GM12891 (cell line): ENCODE results near the gene CYP26B1. TPM values are rescaled to one million over a fixed set of nuclear protein-coding genes. Genes with fewer than 3 reads are reported as not detected.

Experiments
- DNase-seq: peaks from one replicate; pipeline ENCODE4 v3.0.0; 2011; ENCODE audit warnings: low spot score; ENCODE audit not compliant: insufficient read length
- FAIRE-seq: peaks from 2 replicates; lab custom pipeline; 2011; peaks lifted over from hg19 to GRCh38; lab: Jason Lieb, UNC
- PAX5 ChIP-seq: IDR thresholded peaks from 2 replicates; pipeline ENCODE4 v1.6.1; 2011; ENCODE audit warnings: low read length, moderate library complexity, mild to moderate bottlenecking; ENCODE audit not compliant: insufficient read depth, severe bottlenecking
- POLR2A ChIP-seq: IDR thresholded peaks from 2 replicates; pipeline ENCODE4 v1.6.1; 2011; ENCODE audit warnings: low read depth, low read length, control low read depth
- POLR2AphosphoS5 ChIP-seq: IDR thresholded peaks from 2 replicates; pipeline ENCODE4 v1.6.1; 2011; ENCODE audit warnings: low read depth, low read length, control low read depth
- POU2F2 ChIP-seq: IDR thresholded peaks from 2 replicates; pipeline ENCODE4 v1.6.1; 2011; ENCODE audit warnings: low read depth, mild to moderate bottlenecking, control low read depth, low read length, moderate library complexity
- SPI1 ChIP-seq: IDR thresholded peaks from 2 replicates; pipeline ENCODE4 v1.6.1; 2011; ENCODE audit warnings: low read depth, low read length, control low read depth
- TAF1 ChIP-seq: IDR thresholded peaks from 2 replicates; pipeline ENCODE4 v1.6.1; 2011; ENCODE audit warnings: low read depth, low read length, control low read depth
- polyA plus RNA-seq: library from polyadenylated mRNA; unstranded; fragments of >200 nt; gene quantifications from one replicate; pipeline ENCODE4 v1.2.1, GENCODE V29; 2012; ENCODE audit warnings: low read depth, missing spikeins, inconsistent platforms; ENCODE audit not compliant: missing spikeins

The CYP26B1 gene
- polyA plus RNA-seq, result not detected

GRCh38 chr2:72147303-72147971 is at the start of gene CYP26B1:
CYP26B1 (minus strand) TSS chr2:72147862; CDS start chr2:72147834, 28 bp downstream.
- TF ChIP-seq SPI1 (no peak), POLR2AphosphoS5 (no peak), TAF1 (no peak), POU2F2 (no peak), POLR2A (no peak), PAX5 (no peak)
- DNase-seq (no peak), FAIRE-seq (no peak)

GRCh38 chr2:72193723-72194122 is 46.1 kb upstream of the CYP26B1 start:
- DNase-seq (no peak), FAIRE-seq (no peak)
- TF ChIP-seq POLR2AphosphoS5 (no peak), POLR2A (no peak), POU2F2 (no peak), PAX5 (no peak), TAF1 (no peak), SPI1 (no peak)

GRCh38 chr2:72191441-72191840 is 43.8 kb upstream of the CYP26B1 start:
- DNase-seq (no peak), FAIRE-seq (no peak)
- TF ChIP-seq POLR2AphosphoS5, result no peak
- TF ChIP-seq PAX5, result no peak
- no peak for TF ChIP-seq TAF1
- no peak for TF ChIP-seq POLR2A
- TF ChIP-seq SPI1, result no peak
- no peak for TF ChIP-seq POU2F2

GRCh38 chr2:72185206-72185605 is 37.5 kb upstream of the CYP26B1 start:
- DNase-seq, result no peak
- FAIRE-seq, result no peak
- no peak for TF ChIP-seq POLR2AphosphoS5
- no peak for TF ChIP-seq POU2F2
- no peak for TF ChIP-seq TAF1
- no peak for TF ChIP-seq PAX5
- no peak for TF ChIP-seq SPI1
- TF ChIP-seq POLR2A, result no peak

GRCh38 chr2:72183466-72183865 is 35.8 kb upstream of the CYP26B1 start:
- FAIRE-seq (no peak), DNase-seq (no peak)
- TF ChIP-seq POU2F2 (no peak), TAF1 (no peak), SPI1 (no peak), PAX5 (no peak), POLR2AphosphoS5 (no peak), POLR2A (no peak)

- no peak for DNase-seq
- TF ChIP-seq TAF1 (no peak), SPI1 (no peak), POU2F2 (no peak), POLR2A (no peak), POLR2AphosphoS5 (no peak), PAX5 (no peak)
- no peak for FAIRE-seq
Observed at GRCh38 chr2:72183016-72183415, 35.4 kb upstream of the CYP26B1 start.

- FAIRE-seq, result no peak
- TF ChIP-seq POLR2A, result no peak
- no peak for TF ChIP-seq TAF1
- no peak for TF ChIP-seq POU2F2
- TF ChIP-seq POLR2AphosphoS5, result no peak
- TF ChIP-seq PAX5, result no peak
- no peak for TF ChIP-seq SPI1
- no peak for DNase-seq
Observed at GRCh38 chr2:72182547-72182946, 34.9 kb upstream of the CYP26B1 start.

- no peak for TF ChIP-seq SPI1
- no peak for TF ChIP-seq PAX5
- TF ChIP-seq TAF1, result no peak
- no peak for TF ChIP-seq POLR2AphosphoS5
- TF ChIP-seq POU2F2, result no peak
- no peak for TF ChIP-seq POLR2A
- DNase-seq (no peak), FAIRE-seq (no peak)
Observed at GRCh38 chr2:72181616-72182015, 34.0 kb upstream of the CYP26B1 start.

GRCh38 chr2:72180351-72180750 is 32.7 kb upstream of the CYP26B1 start:
- DNase-seq (no peak), FAIRE-seq (no peak)
- no peak for TF ChIP-seq SPI1
- TF ChIP-seq PAX5, result no peak
- no peak for TF ChIP-seq POLR2A
- TF ChIP-seq POU2F2, result no peak
- TF ChIP-seq POLR2AphosphoS5, result no peak
- no peak for TF ChIP-seq TAF1

- DNase-seq (no peak), FAIRE-seq (no peak)
- no peak for TF ChIP-seq SPI1
- no peak for TF ChIP-seq POLR2AphosphoS5
- no peak for TF ChIP-seq TAF1
- no peak for TF ChIP-seq POU2F2
- no peak for TF ChIP-seq POLR2A
- TF ChIP-seq PAX5, result no peak
Observed at GRCh38 chr2:72178551-72178950, 30.9 kb upstream of the CYP26B1 start.
